ENCODE data around the gene CCDC136.

The CCDC136 gene

GRCh38 chr7:128777156-128778123 is 14.3 kb upstream of the CCDC136 start:
- DNase-seq = no peak

GRCh38 chr7:128778946-128779345 is 12.8 kb upstream of the CCDC136 start:
- DNase-seq = no peak

- no peak for DNase-seq
Measured at GRCh38 chr7:128781126-128781525, 10.6 kb upstream of the CCDC136 start.

DNA sequence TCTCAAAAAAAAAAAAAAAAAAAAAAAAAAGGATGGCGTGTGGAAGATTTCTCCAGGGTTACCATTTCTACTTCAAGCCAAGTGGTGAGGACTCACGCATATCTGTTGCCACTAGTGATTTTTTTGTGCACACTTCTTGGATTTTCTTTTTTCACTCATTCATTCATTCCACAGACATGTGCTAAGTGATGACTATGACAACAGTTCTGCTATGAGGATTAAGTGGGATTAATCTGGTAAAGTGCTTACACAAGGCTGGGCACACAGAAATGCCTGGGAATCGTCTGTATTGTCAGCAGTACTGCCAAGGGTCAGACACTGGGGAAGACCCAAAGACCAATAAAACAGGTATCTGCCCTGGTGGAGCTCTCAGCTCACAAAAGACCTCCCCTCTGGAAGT is 9.9 kb upstream of the CCDC136 start:
- no peak for DNase-seq

DNA sequence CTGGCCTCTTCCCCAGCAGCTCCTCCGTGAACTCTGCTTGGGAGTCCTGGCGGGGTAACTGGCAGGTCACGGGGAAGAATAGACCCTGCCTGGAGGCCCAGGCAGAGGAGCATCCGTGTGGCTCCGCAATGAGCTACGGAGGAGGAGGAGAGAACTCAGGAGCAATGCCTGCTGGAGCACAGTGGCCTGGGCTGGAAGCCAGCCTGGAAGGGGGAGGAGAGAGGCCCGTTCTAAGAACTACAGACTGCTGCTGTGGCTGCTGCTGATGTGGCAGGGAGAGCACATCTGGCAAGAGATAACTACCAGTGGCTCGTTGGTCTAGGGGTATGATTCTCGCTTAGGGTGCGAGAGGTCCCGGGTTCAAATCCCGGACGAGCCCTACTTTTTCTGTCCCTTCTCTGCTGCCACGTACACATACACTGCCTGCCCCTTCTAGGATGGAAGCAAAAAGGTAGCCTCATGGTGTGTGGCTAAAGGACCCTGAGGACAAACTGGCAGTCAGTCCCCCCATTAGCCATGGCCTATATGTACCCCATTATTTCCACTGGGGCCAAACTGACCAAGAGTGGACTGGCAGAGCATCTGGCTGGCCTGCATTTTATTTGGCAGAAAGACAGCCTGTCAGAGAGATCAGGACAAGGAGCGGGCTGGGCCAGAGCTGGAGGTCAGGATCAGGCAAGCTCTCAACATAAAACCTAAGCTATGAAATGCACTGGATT is 8.5 kb upstream of the CCDC136 start:
- no peak for DNase-seq

GRCh38 chr7:128785738-128786137 is 6.0 kb upstream of the CCDC136 start:
- DNase-seq = no peak

DNA sequence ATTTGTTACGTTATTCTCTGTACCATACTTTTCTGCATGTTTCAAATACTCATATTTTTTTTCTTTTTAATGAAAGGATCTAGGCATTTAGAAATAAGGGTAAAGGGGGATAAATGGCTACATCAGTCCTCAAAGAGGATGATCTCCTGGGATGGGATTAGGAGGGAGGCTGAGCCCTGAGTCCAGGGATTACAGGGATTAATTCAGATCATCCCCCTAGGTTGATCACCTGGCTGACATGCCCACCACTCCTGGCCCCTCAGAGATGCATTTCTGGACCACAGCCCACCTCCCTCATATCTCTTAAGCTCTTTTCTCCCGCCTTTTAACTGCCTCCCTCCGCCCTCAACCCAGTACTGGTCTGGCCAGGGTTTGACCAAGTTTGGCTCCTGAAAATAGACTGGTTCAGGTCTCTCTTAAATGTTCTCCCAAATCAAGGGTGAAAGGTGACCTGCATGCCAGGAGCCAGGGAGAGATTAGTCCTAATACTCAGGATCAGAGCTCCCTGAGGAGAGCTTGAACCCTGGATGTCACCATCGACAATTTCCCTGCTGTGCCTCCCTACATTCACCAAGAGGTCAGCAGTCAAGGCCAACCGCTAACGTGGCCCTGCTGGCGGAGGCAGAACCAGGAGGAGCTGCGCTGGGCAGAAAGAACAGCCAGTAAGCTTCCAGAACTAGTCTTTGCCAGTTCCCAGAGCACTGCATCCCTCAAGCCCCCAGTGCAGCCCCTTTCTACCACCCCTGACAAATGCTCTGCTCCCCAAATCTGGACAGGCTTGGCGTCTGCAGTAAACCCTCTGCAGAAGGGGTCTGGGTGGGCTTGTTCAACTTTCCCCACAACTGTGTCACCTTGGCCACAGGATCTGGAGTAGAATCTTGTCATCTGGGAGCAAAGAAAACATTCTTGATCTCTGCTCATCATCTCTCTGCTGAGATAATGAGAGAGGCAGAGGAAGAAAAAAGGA is 3.0 kb upstream of the CCDC136 start:
- no peak for DNase-seq

- no peak for DNase-seq
Measured at GRCh38 chr7:128790315-128791041, 1.3 kb upstream of the CCDC136 start.

- DNase-seq = no peak
Measured at GRCh38 chr7:128791972-128792327, 182 bp downstream of the CCDC136 start.

DNA sequence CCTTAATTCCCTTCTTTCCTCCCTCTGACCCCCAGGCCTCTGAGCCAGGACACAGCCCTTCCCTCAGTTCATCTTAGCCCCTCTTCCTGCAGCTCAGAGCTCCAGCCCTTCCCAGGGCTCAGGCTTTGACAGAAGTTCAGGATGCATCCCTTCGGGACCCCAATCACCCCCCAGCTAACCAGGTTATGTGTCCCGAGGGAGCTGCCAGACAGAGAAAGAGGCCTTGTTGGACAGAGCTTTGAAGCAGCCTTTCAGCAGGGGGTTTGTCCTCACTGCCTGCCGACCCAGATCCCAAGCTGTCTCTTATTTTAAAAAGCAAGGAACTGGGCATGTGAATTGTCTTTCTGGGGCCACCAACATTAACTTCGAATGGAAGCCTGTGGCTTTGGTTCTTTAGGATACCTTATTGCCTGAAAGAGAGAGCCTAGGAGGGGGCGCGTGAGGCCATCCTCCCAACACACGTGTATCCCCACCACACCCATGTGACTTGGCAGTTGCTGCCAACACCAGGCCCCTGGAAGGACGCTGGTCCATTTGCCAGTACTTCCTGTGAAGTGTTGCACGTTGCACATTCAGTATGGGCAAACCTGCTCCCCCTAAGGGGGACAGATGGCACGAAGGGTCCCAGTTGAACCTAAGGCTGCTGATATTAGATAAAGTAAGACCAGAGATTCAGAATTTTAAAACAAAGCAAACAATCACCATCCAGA is 858 bp downstream of the CCDC136 start:
- no peak for DNase-seq

DNA sequence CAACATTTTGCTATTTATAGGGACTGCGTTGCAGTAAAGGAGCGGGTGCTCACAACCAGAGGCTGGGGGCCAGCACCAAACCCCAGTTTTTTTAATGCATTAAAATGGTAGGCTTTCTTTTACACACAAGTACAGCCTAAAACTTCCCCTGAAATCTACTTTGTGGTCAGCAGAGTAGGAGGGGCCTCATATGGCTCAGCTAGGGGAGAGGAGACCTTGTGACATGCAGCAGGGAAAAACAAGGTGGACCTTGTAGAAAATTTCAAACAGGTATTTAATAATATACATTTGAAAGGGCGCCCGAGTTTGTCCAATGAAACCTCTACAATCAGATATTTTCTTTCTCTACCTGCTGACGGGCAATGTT is 1.4 kb downstream of the CCDC136 start:
- no peak for DNase-seq

- no peak for DNase-seq
Measured at GRCh38 chr7:128794020-128794419, 2.3 kb downstream of the CCDC136 start.

GRCh38 chr7:128794436-128794835 is 2.7 kb downstream of the CCDC136 start:
- DNase-seq = no peak

GRCh38 chr7:128795129-128795528 is 3.4 kb downstream of the CCDC136 start:
- DNase-seq = no peak

GRCh38 chr7:128796327-128796726 is 4.6 kb downstream of the CCDC136 start:
- DNase-seq = no peak

- no peak for DNase-seq
Measured at GRCh38 chr7:128799451-128799850, 7.7 kb downstream of the CCDC136 start.

- DNase-seq = no peak
Measured at GRCh38 chr7:128800567-128800966, 8.8 kb downstream of the CCDC136 start.

DNA sequence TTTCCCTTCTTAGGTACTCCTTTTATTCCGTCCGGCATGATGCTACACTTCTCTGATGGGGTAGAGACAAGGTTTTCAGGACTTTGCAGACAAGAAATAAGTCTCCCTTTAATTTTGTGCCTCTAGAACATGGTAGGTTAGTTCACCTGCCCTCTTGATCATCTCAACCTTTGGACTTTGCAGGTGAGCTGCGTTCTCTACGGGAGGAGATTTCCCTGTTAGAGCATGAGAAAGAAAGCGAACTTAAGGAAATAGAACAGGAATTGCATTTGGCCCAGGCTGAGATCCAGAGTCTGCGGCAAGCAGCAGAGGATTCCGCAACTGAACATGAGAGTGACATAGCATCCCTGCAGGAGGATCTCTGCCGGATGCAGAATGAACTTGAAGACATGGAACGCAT is 9.2 kb downstream of the CCDC136 start:
- DNase-seq = no peak

GRCh38 chr7:128801667-128802418 is 10.1 kb downstream of the CCDC136 start:
- no peak for DNase-seq

DNA sequence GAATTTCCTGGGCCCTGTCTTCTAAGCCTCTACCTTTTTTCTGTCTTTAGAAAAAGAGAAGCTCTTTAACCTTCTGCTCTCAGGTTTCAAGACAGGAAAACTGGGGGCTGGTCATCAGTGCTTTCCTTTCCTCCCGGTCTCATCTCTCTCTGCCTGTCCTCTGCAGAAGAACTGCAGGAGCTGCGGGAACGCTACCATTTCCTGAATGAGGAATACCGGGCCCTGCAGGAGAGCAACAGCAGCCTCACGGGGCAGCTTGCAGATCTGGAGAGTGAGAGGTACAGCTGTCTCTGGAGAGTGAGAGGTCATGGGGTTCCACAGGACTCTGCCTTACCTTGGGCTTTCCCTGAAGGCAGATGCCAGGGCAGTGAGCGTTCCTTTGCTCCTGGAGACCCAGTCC is 12.7 kb downstream of the CCDC136 start:
- DNase-seq = no peak

- no peak for DNase-seq
Measured at GRCh38 chr7:128805225-128805624, 13.5 kb downstream of the CCDC136 start.
